ENCODE data around the gene TLE4. TPM values are rescaled to one million over a fixed set of nuclear protein-coding genes. Genes with fewer than 3 reads are reported as not detected.

TLE4 gene
- total RNA-seq, 1 experiment from 2014 or later: 17.9 TPM

- H3K27me3 ChIP-seq (ENCODE audit: low read length): no peaks in the 10 kb centered on the region
- DNase-seq: peak; percentile 38
- H3K9me2 ChIP-seq (replicated peaks; ENCODE audit: low read length): no peaks in the 10 kb centered on the region
- no peaks in the 10 kb centered on the region for H3F3A ChIP-seq (ENCODE audit: low read length, unreplicated experiment)
- no peak for TF ChIP-seq EZH2 (IDR thresholded peaks at IDR 0.05; ENCODE audit: low read length, unreplicated experiment)
- no peak for TF ChIP-seq EZH2phosphoT487 (IDR thresholded peaks at IDR 0.05; ENCODE audit: borderline replicate concordance, low read length)
- no peak for TF ChIP-seq CTCF (conservative IDR thresholded peaks at IDR 0.05; ENCODE audit: low read depth, low read length)
- H3K27ac ChIP-seq (ENCODE audit: low read length): no peak overlapping the region
- intact Hi-C loops (cut with micrococcal nuclease): no loop called here
- no peaks in the 10 kb centered on the region for H4K20me1 ChIP-seq (ENCODE audit: low read length)
- H3K9ac ChIP-seq (ENCODE audit: low read length): no peak overlapping the region
- no peaks in the 10 kb centered on the region for H3K4me1 ChIP-seq (ENCODE audit: insufficient read depth, low read length)
- no peaks in the 10 kb centered on the region for H3K9me3 ChIP-seq (ENCODE audit: low read length)
- CTCF ChIA-PET: no interaction called here
- no peak overlapping the region for H3K4me3 ChIP-seq (ENCODE audit: low read length)
- H3K36me3 ChIP-seq (ENCODE audit: low read depth, low read length): no peaks in the 10 kb centered on the region
- no TSS peak for BruUV-seq (replicated peaks)
- H2AFZ ChIP-seq (ENCODE audit: low read length): no peak overlapping the region
- ATAC-seq: no peak
- no peaks in the 10 kb centered on the region for H3K79me2 ChIP-seq (ENCODE audit: low read length)
- POLR2A ChIA-PET (ENCODE audit: unreplicated experiment): no interaction called here
- H3K4me2 ChIP-seq (ENCODE audit: low read length): no peak overlapping the region
These were observed 20.2 kb upstream of the TLE4 start for GRCh38 chr9:79551586-79551985.

GRCh38 chr9:79551994-79552393, 19.8 kb upstream of the TLE4 start:
- ChIA-PET CTCF (no interaction called here), POLR2A (ENCODE audit: unreplicated experiment) (no interaction called here)
- Histone ChIP-seq H3K9me3 (ENCODE audit: low read length) (no peaks in the 10 kb centered on the region), H2AFZ (ENCODE audit: low read length) (no peak overlapping the region), H3K9ac (ENCODE audit: low read length) (no peak overlapping the region), H3K4me2 (ENCODE audit: low read length) (no peak overlapping the region), H3K4me3 (ENCODE audit: low read length) (no peak overlapping the region), H4K20me1 (ENCODE audit: low read length) (no peaks in the 10 kb centered on the region), H3K79me2 (ENCODE audit: low read length) (no peaks in the 10 kb centered on the region), H3K27me3 (ENCODE audit: low read length) (no peaks in the 10 kb centered on the region), H3K9me2 (replicated peaks; ENCODE audit: low read length) (no peaks in the 10 kb centered on the region), H3K27ac (ENCODE audit: low read length) (no peak overlapping the region), H3K36me3 (ENCODE audit: low read depth, low read length) (no peaks in the 10 kb centered on the region), H3K4me1 (ENCODE audit: insufficient read depth, low read length) (no peaks in the 10 kb centered on the region), H3F3A (ENCODE audit: low read length, unreplicated experiment) (no peaks in the 10 kb centered on the region)
- no TSS peak for BruUV-seq (replicated peaks)
- no peak for ATAC-seq
- no peak for DNase-seq
- intact Hi-C loops (cut with micrococcal nuclease): no loop called here
- TF ChIP-seq EZH2phosphoT487 (IDR thresholded peaks at IDR 0.05; ENCODE audit: borderline replicate concordance, low read length) (no peak), CTCF (conservative IDR thresholded peaks at IDR 0.05; ENCODE audit: low read depth, low read length) (no peak), EZH2 (IDR thresholded peaks at IDR 0.05; ENCODE audit: low read length, unreplicated experiment) (no peak)

GRCh38 chr9:79555474-79556089, 16.2 kb upstream of the TLE4 start:
- BruUV-seq (replicated peaks): no TSS peak
- no peak overlapping the region for H3K4me3 ChIP-seq (ENCODE audit: low read length)
- ATAC-seq (peak; percentile 29), DNase-seq (no peak)
- no peaks in the 10 kb centered on the region for H3K36me3 ChIP-seq (ENCODE audit: low read depth, low read length)
- H3K4me1 ChIP-seq (ENCODE audit: insufficient read depth, low read length): no peaks in the 10 kb centered on the region
- no peak overlapping the region for H3K9ac ChIP-seq (ENCODE audit: low read length)
- H3K27me3 ChIP-seq (ENCODE audit: low read length): no peaks in the 10 kb centered on the region
- intact Hi-C loops (cut with micrococcal nuclease): no loop called here
- POLR2A ChIA-PET (ENCODE audit: unreplicated experiment): no interaction called here
- no peak overlapping the region for H2AFZ ChIP-seq (ENCODE audit: low read length)
- no peaks in the 10 kb centered on the region for H4K20me1 ChIP-seq (ENCODE audit: low read length)
- no peaks in the 10 kb centered on the region for H3K9me3 ChIP-seq (ENCODE audit: low read length)
- H3K27ac ChIP-seq (ENCODE audit: low read length): no peak overlapping the region
- no peaks in the 10 kb centered on the region for H3K9me2 ChIP-seq (replicated peaks; ENCODE audit: low read length)
- TF ChIP-seq EZH2phosphoT487 (IDR thresholded peaks at IDR 0.05; ENCODE audit: borderline replicate concordance, low read length): no peak
- TF ChIP-seq EZH2 (IDR thresholded peaks at IDR 0.05; ENCODE audit: low read length, unreplicated experiment): no peak
- TF ChIP-seq CTCF (conservative IDR thresholded peaks at IDR 0.05; ENCODE audit: low read depth, low read length): no peak
- CTCF ChIA-PET: no interaction called here
- no peak overlapping the region for H3K4me2 ChIP-seq (ENCODE audit: low read length)
- no peaks in the 10 kb centered on the region for H3F3A ChIP-seq (ENCODE audit: low read length, unreplicated experiment)
- H3K79me2 ChIP-seq (ENCODE audit: low read length): no peaks in the 10 kb centered on the region

Data from PC-3 (cell line).